IMR-90 (cell line): ENCODE measurements around the gene A4GALT. TPM values are rescaled to one million over a fixed set of nuclear protein-coding genes. Genes with fewer than 3 reads are reported as not detected.

Source experiments
- ATAC-seq: fragments of 200-7000 bp; cut with Tn5 transposase; 2 replicates; pipeline ENCODE4 v1.9.1; 2020; ENCODE audit warnings: low read depth, mild to moderate bottlenecking, moderate library complexity
- BruUV-seq: library from RNA; stranded (reverse); fragments of 400-500 nt; replicated peaks from 2 replicates; lab custom pipeline; 2021; lab: Mats Ljungman, UMichigan
- CTCF ChIA-PET: fragments of 300-600 bp; formaldehyde crosslinking; extraction: SDS; loops from one replicate; lab custom pipeline; 2021; ENCODE audit warnings: antibody characterized with exemption; lab: Yijun Ruan, JAX
- POLR2A ChIA-PET: fragments of 300-600 bp; sonication (Branson Sonifier 250); formaldehyde crosslinking; loops from one replicate; lab custom pipeline; 2022; ENCODE audit warnings: antibody characterized with exemption; ENCODE audit not compliant: unreplicated experiment; lab: Charles Lee
- DNase-seq: peaks from one replicate; pipeline ENCODE4 v3.0.0; 2013
- H2AFZ ChIP-seq: replicated peaks from 2 replicates; pipeline ENCODE3; 2013; ENCODE audit warnings: low read length, mild to moderate bottlenecking; ENCODE audit not compliant: poor library complexity
- H2AK5ac ChIP-seq: 2 replicates; pipeline ENCODE4 v1.6.1; 2013; ENCODE audit warnings: low read depth, low read length, inconsistent platforms
- H2AK9ac ChIP-seq: replicated peaks from 2 replicates; pipeline ENCODE3; 2013; ENCODE audit warnings: mild to moderate bottlenecking, low read depth, low read length, moderate library complexity; ENCODE audit not compliant: poor library complexity
- H2BK120ac ChIP-seq: 2 replicates; pipeline ENCODE4 v1.6.1; 2013; ENCODE audit warnings: low read depth, low read length, inconsistent platforms
- H2BK15ac ChIP-seq: 3 replicates; pipeline ENCODE4 v1.6.1; 2013; ENCODE audit warnings: low read depth, low read length, inconsistent platforms
- H2BK20ac ChIP-seq: 2 replicates; pipeline ENCODE4 v1.6.1; 2013; ENCODE audit warnings: low read depth, mild to moderate bottlenecking, inconsistent platforms, low read length, moderate library complexity
- H2BK5ac ChIP-seq: 2 replicates; pipeline ENCODE4 v1.6.1; 2013; ENCODE audit warnings: mild to moderate bottlenecking, low read depth, low read length, inconsistent platforms; ENCODE audit not compliant: poor library complexity, severe bottlenecking
- H3K14ac ChIP-seq: replicated peaks from 2 replicates; pipeline ENCODE4 v1.6.1; 2013; ENCODE audit warnings: low read depth, low read length, inconsistent platforms
- H3K18ac ChIP-seq: 2 replicates; pipeline ENCODE4 v1.6.1; 2013; ENCODE audit warnings: low read depth, low read length, control low read depth
- H3K23ac ChIP-seq: 2 replicates; pipeline ENCODE4 v1.6.1; 2013; ENCODE audit warnings: low read depth, low read length, inconsistent platforms
- H3K27ac ChIP-seq: 2 replicates; pipeline ENCODE4 v1.5.1; 2013; ENCODE audit warnings: mild to moderate bottlenecking, control low read depth, low read length; ENCODE audit not compliant: insufficient read depth
- H3K27me3 ChIP-seq: 2 replicates; pipeline ENCODE4 v1.6.1; 2013; ENCODE audit warnings: low read length; ENCODE audit not compliant: control insufficient read depth, insufficient read depth
- H3K36me3 ChIP-seq: 2 replicates; pipeline ENCODE4 v1.6.1; 2013; ENCODE audit warnings: low read length, mixed read lengths; ENCODE audit not compliant: control insufficient read depth, insufficient read depth
- H3K4ac ChIP-seq: 2 replicates; pipeline ENCODE4 v1.6.1; 2013; ENCODE audit warnings: low read depth, low read length, inconsistent platforms
- H3K4me1 ChIP-seq: 2 replicates; pipeline ENCODE4 v1.6.1; 2013; ENCODE audit warnings: low read length, mixed read lengths; ENCODE audit not compliant: control insufficient read depth, insufficient read depth
- H3K4me2 ChIP-seq: 2 replicates; pipeline ENCODE4 v1.6.1; 2013; ENCODE audit warnings: low read depth, mild to moderate bottlenecking, control low read depth, low read length, moderate library complexity
- H3K4me3 ChIP-seq: 2 replicates; pipeline ENCODE4 v1.5.1; 2013; ENCODE audit warnings: low read depth, mild to moderate bottlenecking, control low read depth, low read length, moderate library complexity; ENCODE audit not compliant: insufficient read depth
- H3K56ac ChIP-seq: 2 replicates; pipeline ENCODE4 v1.6.1; 2013; ENCODE audit warnings: low read length, inconsistent platforms; ENCODE audit not compliant: insufficient read depth; ENCODE audit errors: extremely low read depth
- H3K79me1 ChIP-seq, 2 experiments: 2 replicates each; pipeline ENCODE4 v1.6.1; 2013; ENCODE audit warnings: low read length in 2 of 2, inconsistent platforms in 1 of 2, low read depth in 1 of 2
- H3K9ac ChIP-seq: 2 replicates; pipeline ENCODE4 v1.6.1; 2013; ENCODE audit warnings: low read depth, low read length, control low read depth
- H3K9me1 ChIP-seq: 2 replicates; pipeline ENCODE4 v1.6.1; 2013; ENCODE audit warnings: low read length, inconsistent platforms; ENCODE audit not compliant: insufficient read depth
- H3K9me3 ChIP-seq: 2 replicates; pipeline ENCODE4 v1.6.1; 2013; ENCODE audit warnings: low read length; ENCODE audit not compliant: control insufficient read depth, insufficient read depth
- H4K20me1 ChIP-seq: 2 replicates; pipeline ENCODE4 v1.6.1; 2013; ENCODE audit warnings: low read length, inconsistent platforms; ENCODE audit not compliant: insufficient read depth
- H4K5ac ChIP-seq: 2 replicates; pipeline ENCODE4 v1.6.1; 2013; ENCODE audit warnings: mild to moderate bottlenecking, low read depth, low read length, control low read depth
- H4K8ac ChIP-seq, 2 experiments: 2 replicates each; pipeline ENCODE4 v1.6.1; 2013; ENCODE audit warnings: low read depth in 2 of 2, low read length in 2 of 2, control low read depth in 1 of 2, inconsistent platforms in 1 of 2
- H4K91ac ChIP-seq: 2 replicates; pipeline ENCODE4 v1.6.1; 2013; ENCODE audit warnings: low read depth, low read length, inconsistent platforms; ENCODE audit not compliant: insufficient read depth
- BHLHE40 ChIP-seq: fragments of 150-350 bp; IDR thresholded peaks from 2 replicates; pipeline ENCODE4 v1.6.1; 2016; ENCODE audit warnings: mild to moderate bottlenecking, low read depth, low read length
- CEBPB ChIP-seq: IDR thresholded peaks from 2 replicates; pipeline ENCODE4 v1.6.1; 2012; ENCODE audit warnings: low read depth, low read length, improper control_type of control experiment
- CHD1 ChIP-seq: IDR thresholded peaks from 2 replicates; pipeline ENCODE4 v1.6.1; 2012; ENCODE audit warnings: low read depth, low read length, improper control_type of control experiment
- FOS ChIP-seq: fragments of 150-350 bp; IDR thresholded peaks from 2 replicates; pipeline ENCODE4 v1.6.1; 2016; ENCODE audit warnings: low read depth, low read length
- MAFK ChIP-seq: IDR thresholded peaks from 2 replicates; pipeline ENCODE4 v1.6.1; 2012; ENCODE audit warnings: low read depth, low read length, improper control_type of control experiment
- MAZ ChIP-seq: IDR thresholded peaks from 2 replicates; pipeline ENCODE4 v1.6.1; 2012; ENCODE audit warnings: low read depth, mild to moderate bottlenecking, low read length, improper control_type of control experiment, moderate library complexity, borderline replicate concordance
- MXI1 ChIP-seq: IDR thresholded peaks from 2 replicates; pipeline ENCODE4 v1.6.1; 2012; ENCODE audit warnings: low read depth, mild to moderate bottlenecking, low read length, moderate library complexity, borderline replicate concordance
- NFE2L2 ChIP-seq: fragments of 150-350 bp; IDR thresholded peaks from 2 replicates; pipeline ENCODE4 v1.6.1; 2016; ENCODE audit warnings: low read depth, mild to moderate bottlenecking, low read length
- POLR2A ChIP-seq: IDR thresholded peaks from 2 replicates; pipeline ENCODE4 v1.6.1; 2012; ENCODE audit warnings: mild to moderate bottlenecking, low read depth, low read length
- RAD21 ChIP-seq: IDR thresholded peaks from 2 replicates; pipeline ENCODE4 v1.6.1; 2012; ENCODE audit warnings: low read length, improper control_type of control experiment
- RCOR1 ChIP-seq: IDR thresholded peaks from 2 replicates; pipeline ENCODE4 v1.6.1; 2012; ENCODE audit warnings: mild to moderate bottlenecking, low read length, improper control_type of control experiment; ENCODE audit not compliant: insufficient replicate concordance
- RFX5 ChIP-seq: IDR thresholded peaks from 2 replicates; pipeline ENCODE4 v1.8.0; 2012; ENCODE audit warnings: low read depth, mild to moderate bottlenecking, low read length, moderate library complexity
- SMC3 ChIP-seq: fragments of 150-350 bp; IDR thresholded peaks from 2 replicates; pipeline ENCODE4 v1.6.1; 2016; ENCODE audit warnings: low read depth, mild to moderate bottlenecking, antibody characterized with exemption, low read length, moderate library complexity
- WGBS, 2 experiments: methylation state at CpG; one replicate each; pipeline versions ENCODE4 v1.1.5 to v1.1.7; 2013; ENCODE audit warnings: missing lambda C conversion rate in 2 of 2; ENCODE audit not compliant: insufficient read length in 1 of 2; ENCODE audit errors: extremely low coverage in 2 of 2; 5-methylcytosine and 5-hydroxymethylcytosine counted together
- dilution Hi-C: fragments of 300-500 bp; cut with HindIII; formaldehyde crosslinking; loops from one replicate; pipeline ENCODE4 v1.14.3; 2018; ENCODE audit warnings: low sequenced_read_pairs; ENCODE audit not compliant: unreplicated experiment
- in situ Hi-C: fragments of 300-500 bp; cut with MboI; formaldehyde crosslinking; loops from 3 replicates; pipeline ENCODE4 v1.14.3; 2019; ENCODE audit warnings: low sequenced_read_pairs, inconsistent platforms, mixed read lengths
- intact Hi-C: fragments of 100-400 bp; cut with micrococcal nuclease; formaldehyde crosslinking; loops from 2 replicates; pipeline ENCODE4 v1.10.0; 2022
- polyA plus RNA-seq, 3 experiments: library from polyadenylated mRNA; depleted of rRNA; stranded (reverse); fragments of >200 nt; gene quantifications; 2 replicates each; pipeline ENCODE4 v1.2.3, GENCODE V29; 2012; ENCODE audit warnings: low replicate concordance in 1 of 3
- total RNA-seq: library from RNA; depleted of rRNA; stranded (reverse); fragments of >200 nt; gene quantifications from 2 replicates; pipeline ENCODE4 v1.2.3, GENCODE V29; 2012
- TF ChIP-seq, protein P1 (sequence below): fragments of 150-350 bp; IDR thresholded peaks from 2 replicates; pipeline ENCODE4 v1.6.1; 2016; ENCODE audit warnings: low read depth, mild to moderate bottlenecking, low read length, moderate library complexity, borderline replicate concordance
- TF ChIP-seq, protein P2 (sequence below): fragments of 150-350 bp; IDR thresholded peaks from 2 replicates; pipeline ENCODE4 v1.6.1; 2017; ENCODE audit warnings: mild to moderate bottlenecking, antibody characterized with exemption, low read length, low read depth
- TF ChIP-seq, protein P3 (sequence below): conservative IDR thresholded peaks from 2 replicates; pipeline ENCODE4 v1.5.1; 2012; ENCODE audit warnings: mild to moderate bottlenecking, low read depth, low read length, improper control_type of control experiment

A4GALT gene
- total and polyA plus RNA-seq, 2 of the 4 experiments (the other 2 are of a cell fraction) = 1.6 to 6.1 TPM

DNA sequence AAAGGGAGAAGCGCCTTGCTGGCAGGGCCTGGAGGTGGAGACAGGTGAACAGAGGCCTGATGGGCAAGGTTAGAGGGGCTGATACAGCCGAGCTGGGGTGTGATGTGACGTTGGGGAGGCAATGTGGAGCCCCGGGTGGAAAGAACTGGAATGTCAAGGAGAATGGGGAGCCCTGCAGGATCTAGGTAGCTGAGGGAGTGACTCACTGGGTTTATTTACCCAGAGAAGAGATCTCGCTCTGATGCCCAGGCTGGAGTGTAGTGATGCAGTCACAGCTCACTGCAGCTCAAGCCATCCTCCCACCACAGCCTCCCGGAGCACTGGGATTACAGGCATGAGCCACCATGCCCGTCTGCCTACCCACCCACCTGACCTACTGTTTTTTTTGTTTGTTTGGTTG is 69.5 kb downstream of the A4GALT start:
- Histone ChIP-seq H2BK20ac (no peak overlapping the region), H3K9me1 (peaks cover 13% of the 10 kb centered on the region), H3K9me3 (no peaks in the 10 kb centered on the region), H4K8ac (no peak overlapping the region), H3K14ac (no peak overlapping the region), H3K27me3 (no peaks in the 10 kb centered on the region), H2BK120ac (no peak overlapping the region), H4K91ac (no peak overlapping the region), H3K79me1 (peaks cover 4 to 33% of the 10 kb centered on the region in 2 experiments; a peak in 2 of 4 replicates), H2AK9ac (no peak overlapping the region), H2AFZ (peak overlapping the region; percentile 57), H3K4ac (peak overlapping the region; percentile 15; the same call in 1 of the 2 replicates), H2BK15ac (no peak overlapping the region), H3K4me1 (peaks cover 22% of the 10 kb centered on the region), H3K9ac (no peak overlapping the region), H3K36me3 (no peaks in the 10 kb centered on the region), H3K4me2 (no peak overlapping the region), H2AK5ac (peak overlapping the region; percentile 22; the same call in 1 of the 2 replicates), H3K56ac (no peak overlapping the region), H2BK5ac (no peak overlapping the region), H4K20me1 (peaks cover 25% of the 10 kb centered on the region), H3K18ac (no peak overlapping the region), H3K23ac (no peak overlapping the region), H4K5ac (no peak overlapping the region), H3K27ac (no peak overlapping the region), H3K4me3 (no peak overlapping the region)
- in situ Hi-C loops (loop anchor here (5.0 kb wide), 1 partner anchor 166 kb away; no protein-coding TSS in a partner anchor), dilution Hi-C loops (no loop called here), intact Hi-C loops (no loop called here)
- CTCF ChIA-PET = no interaction called here
- POLR2A ChIA-PET = no interaction called here
- 80% methylated on average over 2 of the region's 7 CpGs; no CpG with 5 or more reads in 1 of the 2 experiments for WGBS, 2 experiments
- BruUV-seq = no TSS peak
- DNase-seq (peak; percentile 69), ATAC-seq (peak; percentile 5; the same call in 1 of the 2 replicates)
- TF ChIP-seq BHLHE40 (no peak), RFX5 (no peak), RAD21 (no peak), NFE2L2 (no peak), MXI1 (no peak), FOS (no peak), POLR2A (no peak), MAZ (no peak), SMC3 (no peak), CHD1 (no peak), CEBPB (no peak), MAFK (no peak), RCOR1 (no peak)
- TF ChIP-seq, protein P1, sequence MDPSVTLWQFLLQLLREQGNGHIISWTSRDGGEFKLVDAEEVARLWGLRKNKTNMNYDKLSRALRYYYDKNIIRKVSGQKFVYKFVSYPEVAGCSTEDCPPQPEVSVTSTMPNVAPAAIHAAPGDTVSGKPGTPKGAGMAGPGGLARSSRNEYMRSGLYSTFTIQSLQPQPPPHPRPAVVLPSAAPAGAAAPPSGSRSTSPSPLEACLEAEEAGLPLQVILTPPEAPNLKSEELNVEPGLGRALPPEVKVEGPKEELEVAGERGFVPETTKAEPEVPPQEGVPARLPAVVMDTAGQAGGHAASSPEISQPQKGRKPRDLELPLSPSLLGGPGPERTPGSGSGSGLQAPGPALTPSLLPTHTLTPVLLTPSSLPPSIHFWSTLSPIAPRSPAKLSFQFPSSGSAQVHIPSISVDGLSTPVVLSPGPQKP = no peak
- TF ChIP-seq, protein P2, sequence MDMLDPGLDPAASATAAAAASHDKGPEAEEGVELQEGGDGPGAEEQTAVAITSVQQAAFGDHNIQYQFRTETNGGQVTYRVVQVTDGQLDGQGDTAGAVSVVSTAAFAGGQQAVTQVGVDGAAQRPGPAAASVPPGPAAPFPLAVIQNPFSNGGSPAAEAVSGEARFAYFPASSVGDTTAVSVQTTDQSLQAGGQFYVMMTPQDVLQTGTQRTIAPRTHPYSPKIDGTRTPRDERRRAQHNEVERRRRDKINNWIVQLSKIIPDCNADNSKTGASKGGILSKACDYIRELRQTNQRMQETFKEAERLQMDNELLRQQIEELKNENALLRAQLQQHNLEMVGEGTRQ = no peak
- TF ChIP-seq, protein P3, sequence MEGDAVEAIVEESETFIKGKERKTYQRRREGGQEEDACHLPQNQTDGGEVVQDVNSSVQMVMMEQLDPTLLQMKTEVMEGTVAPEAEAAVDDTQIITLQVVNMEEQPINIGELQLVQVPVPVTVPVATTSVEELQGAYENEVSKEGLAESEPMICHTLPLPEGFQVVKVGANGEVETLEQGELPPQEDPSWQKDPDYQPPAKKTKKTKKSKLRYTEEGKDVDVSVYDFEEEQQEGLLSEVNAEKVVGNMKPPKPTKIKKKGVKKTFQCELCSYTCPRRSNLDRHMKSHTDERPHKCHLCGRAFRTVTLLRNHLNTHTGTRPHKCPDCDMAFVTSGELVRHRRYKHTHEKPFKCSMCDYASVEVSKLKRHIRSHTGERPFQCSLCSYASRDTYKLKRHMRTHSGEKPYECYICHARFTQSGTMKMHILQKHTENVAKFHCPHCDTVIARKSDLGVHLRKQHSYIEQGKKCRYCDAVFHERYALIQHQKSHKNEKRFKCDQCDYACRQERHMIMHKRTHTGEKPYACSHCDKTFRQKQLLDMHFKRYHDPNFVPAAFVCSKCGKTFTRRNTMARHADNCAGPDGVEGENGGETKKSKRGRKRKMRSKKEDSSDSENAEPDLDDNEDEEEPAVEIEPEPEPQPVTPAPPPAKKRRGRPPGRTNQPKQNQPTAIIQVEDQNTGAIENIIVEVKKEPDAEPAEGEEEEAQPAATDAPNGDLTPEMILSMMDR = no peak; the same call in 1 of the 2 replicates
